OCI-LY7 (cell line): ENCODE results near the gene AMFR. TPM values are rescaled to one million over a fixed set of nuclear protein-coding genes. Genes with fewer than 3 reads are reported as not detected.
A peak's percentile ranks its signal among the peaks of the same experiment; 100 is the strongest.

ENCODE experiments used
- BruUV-seq: library from RNA; stranded (reverse); fragments of 400-500 nt; replicated peaks from 2 replicates; lab custom pipeline; 2021; lab: Mats Ljungman, UMichigan
- CTCF ChIA-PET: fragments of 300-600 bp; sonication (Branson Sonifier 250); formaldehyde crosslinking; loops from one replicate; lab custom pipeline; 2022; ENCODE audit warnings: antibody characterized with exemption; ENCODE audit not compliant: unreplicated experiment; lab: Charles Lee
- POLR2A ChIA-PET: fragments of 300-600 bp; sonication (Branson Sonifier 250); formaldehyde crosslinking; loops from one replicate; lab custom pipeline; 2022; ENCODE audit warnings: antibody characterized with exemption; lab: Charles Lee
- DNase-seq: peaks from one replicate; pipeline ENCODE4 v3.0.0-alpha.2; 2015; ENCODE audit warnings: low spot score
- H2AFZ ChIP-seq: fragments of 200-600 bp; sonication (generic), shearing (Covaris generic); 2 replicates; pipeline ENCODE4 v1.6.1; 2014; ENCODE audit warnings: mild to moderate bottlenecking, antibody characterized with exemption, low read length, moderate library complexity
- H3K27ac ChIP-seq: fragments of 200-600 bp; sonication (generic); 2 replicates; pipeline ENCODE4 v1.5.1; 2014; ENCODE audit warnings: mixed run types, low read depth, mild to moderate bottlenecking, moderate library complexity, low read length, inconsistent platforms; ENCODE audit not compliant: poor library complexity, severe bottlenecking
- H3K36me3 ChIP-seq: fragments of 200-600 bp; sonication (generic); 2 replicates; pipeline ENCODE4 v1.6.1; 2014; ENCODE audit warnings: mild to moderate bottlenecking, antibody characterized with exemption, low read length, moderate library complexity, mixed read lengths; ENCODE audit not compliant: insufficient read depth
- H3K4me1 ChIP-seq: fragments of 200-600 bp; sonication (generic); 2 replicates; pipeline ENCODE4 v1.5.1; 2014; ENCODE audit warnings: mild to moderate bottlenecking, low read length; ENCODE audit not compliant: insufficient read depth, poor library complexity, severe bottlenecking
- H3K4me2 ChIP-seq: fragments of 200-600 bp; sonication (generic); 2 replicates; pipeline ENCODE4 v1.6.1; 2014; ENCODE audit warnings: mild to moderate bottlenecking, low read length
- H3K4me3 ChIP-seq: fragments of 200-600 bp; sonication (generic); 2 replicates; pipeline ENCODE4 v1.5.1; 2014; ENCODE audit warnings: mild to moderate bottlenecking, low read depth, low read length; ENCODE audit not compliant: poor library complexity, severe bottlenecking
- H3K79me2 ChIP-seq: fragments of 200-600 bp; sonication (generic); 2 replicates; pipeline ENCODE4 v1.6.1; 2016; ENCODE audit warnings: low read depth, mild to moderate bottlenecking, low read length, moderate library complexity, mixed read lengths; ENCODE audit not compliant: insufficient read depth
- H3K9me2 ChIP-seq: fragments of 200-600 bp; sonication (generic); 2 replicates; pipeline ENCODE4 v1.6.1; 2016; ENCODE audit warnings: mild to moderate bottlenecking, low read length, mixed read lengths; ENCODE audit not compliant: insufficient read depth
- H3K9me3 ChIP-seq: fragments of 200-600 bp; sonication (generic); 2 replicates; pipeline ENCODE4 v1.6.1; 2014; ENCODE audit warnings: mild to moderate bottlenecking, mixed run types, low read length, mixed read lengths
- H4K20me1 ChIP-seq: fragments of 200-600 bp; sonication (generic); 2 replicates; pipeline ENCODE4 v1.6.1; 2014; ENCODE audit warnings: mild to moderate bottlenecking, antibody characterized with exemption, low read length, moderate library complexity, mixed read lengths; ENCODE audit not compliant: insufficient read depth
- EZH2phosphoT487 ChIP-seq: fragments of 200-600 bp; sonication (generic); IDR thresholded peaks from 2 replicates; pipeline ENCODE4 v1.6.1; 2018; ENCODE audit warnings: low read depth, borderline replicate concordance, mild to moderate bottlenecking, mixed run types, antibody characterized with exemption, low read length, moderate library complexity, mixed read lengths
- intact Hi-C: fragments of 100-400 bp; cut with micrococcal nuclease; formaldehyde crosslinking; loops from one replicate; pipeline ENCODE4 v1.10.0; 2022; ENCODE audit not compliant: unreplicated experiment
- total RNA-seq, 2 experiments: library from RNA; depleted of rRNA in 1 of 2; stranded (reverse); fragments of >200 nt in 1 of 2; shearing (Covaris generic) in 1 of 2; gene quantifications; 2 replicates each; pipeline ENCODE4 v1.2.3, GENCODE V29; 2014 to 2022
- TF ChIP-seq, protein P1 (sequence below): fragments of 200-600 bp; sonication (generic); conservative IDR thresholded peaks from 2 replicates; pipeline ENCODE4 v1.5.1; 2014; ENCODE audit warnings: mild to moderate bottlenecking, antibody characterized with exemption, low read length, moderate library complexity, mixed read lengths

The AMFR gene
- total RNA-seq, 2 experiments from 2014 or later: 87.7 to 101 TPM

DNA sequence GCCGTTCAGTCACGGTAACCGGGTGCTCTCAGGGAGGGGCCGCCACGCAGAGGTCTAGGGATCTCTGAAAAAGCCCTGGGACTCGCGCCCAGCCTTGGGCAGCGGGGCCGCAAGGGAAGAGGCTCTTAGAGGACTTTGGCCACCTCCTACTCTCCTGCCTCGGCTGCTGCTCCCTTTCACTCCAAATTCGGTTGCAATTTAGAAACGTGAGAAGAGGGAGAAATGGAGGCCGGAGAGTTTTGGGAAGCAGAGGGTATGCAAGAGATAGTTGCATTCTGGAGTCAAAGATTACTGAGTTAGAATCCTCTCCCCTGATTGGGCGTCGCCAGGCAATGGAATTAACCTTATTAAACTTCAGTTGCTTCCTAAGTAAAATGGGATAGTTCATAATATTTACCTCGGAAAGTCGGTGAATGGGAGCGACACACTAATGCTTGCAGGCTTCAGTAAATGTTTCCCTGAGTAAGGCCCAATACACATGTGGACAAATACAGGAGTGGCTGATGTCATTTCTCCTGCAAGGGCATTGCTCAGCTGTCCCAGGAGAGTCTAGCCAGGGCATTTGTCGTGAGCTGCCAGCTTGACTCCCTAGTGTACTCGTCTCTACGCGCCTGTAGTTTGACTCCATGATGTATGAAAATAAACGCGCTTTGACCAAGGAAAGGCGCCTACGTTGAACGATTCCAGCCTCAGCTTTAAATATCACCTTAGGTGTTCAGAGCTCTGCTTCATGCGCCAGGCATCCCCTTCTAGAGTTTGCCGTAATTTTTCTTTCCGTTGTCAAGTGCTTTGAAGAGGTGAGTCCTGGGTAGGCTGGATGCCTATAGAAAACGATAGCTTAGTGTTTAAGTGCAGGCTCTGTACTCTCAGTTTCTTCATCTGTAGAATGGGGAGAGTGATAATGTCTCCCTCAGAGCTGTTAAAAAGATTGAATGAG lies 26.7 kb upstream of the AMFR start:
- H3K9me3 ChIP-seq: no peaks in the 10 kb centered on the region
- POLR2A ChIA-PET: interaction anchor here (0.6 to 1.4 kb wide), 13 partner anchors 9 to 268 kb away, joined by 3 to 9 read pairs (median 3); no protein-coding TSS in a partner anchor
- TF ChIP-seq EZH2phosphoT487: no peak
- TF ChIP-seq, protein P1, sequence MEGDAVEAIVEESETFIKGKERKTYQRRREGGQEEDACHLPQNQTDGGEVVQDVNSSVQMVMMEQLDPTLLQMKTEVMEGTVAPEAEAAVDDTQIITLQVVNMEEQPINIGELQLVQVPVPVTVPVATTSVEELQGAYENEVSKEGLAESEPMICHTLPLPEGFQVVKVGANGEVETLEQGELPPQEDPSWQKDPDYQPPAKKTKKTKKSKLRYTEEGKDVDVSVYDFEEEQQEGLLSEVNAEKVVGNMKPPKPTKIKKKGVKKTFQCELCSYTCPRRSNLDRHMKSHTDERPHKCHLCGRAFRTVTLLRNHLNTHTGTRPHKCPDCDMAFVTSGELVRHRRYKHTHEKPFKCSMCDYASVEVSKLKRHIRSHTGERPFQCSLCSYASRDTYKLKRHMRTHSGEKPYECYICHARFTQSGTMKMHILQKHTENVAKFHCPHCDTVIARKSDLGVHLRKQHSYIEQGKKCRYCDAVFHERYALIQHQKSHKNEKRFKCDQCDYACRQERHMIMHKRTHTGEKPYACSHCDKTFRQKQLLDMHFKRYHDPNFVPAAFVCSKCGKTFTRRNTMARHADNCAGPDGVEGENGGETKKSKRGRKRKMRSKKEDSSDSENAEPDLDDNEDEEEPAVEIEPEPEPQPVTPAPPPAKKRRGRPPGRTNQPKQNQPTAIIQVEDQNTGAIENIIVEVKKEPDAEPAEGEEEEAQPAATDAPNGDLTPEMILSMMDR: no peak
- H3K4me2 ChIP-seq: peak overlapping the region; percentile 94
- peaks cover 52% of the 10 kb centered on the region for H4K20me1 ChIP-seq
- H3K9me2 ChIP-seq: no peaks in the 10 kb centered on the region
- H3K79me2 ChIP-seq: peaks cover 64% of the 10 kb centered on the region
- H3K36me3 ChIP-seq: peaks cover 64% of the 10 kb centered on the region
- CTCF ChIA-PET: no interaction called here
- DNase-seq: peak; percentile 28
- BruUV-seq: TSS peak; percentile 48
- peak overlapping the region; percentile 89 for H3K4me3 ChIP-seq
- H2AFZ ChIP-seq: peak overlapping the region; percentile 51
- peaks cover 28% of the 10 kb centered on the region for H3K4me1 ChIP-seq
- intact Hi-C loops: loop anchor here (2.0 kb wide), 1 partner anchor 27 kb away; the partner anchor contains the start of gene AMFR
- H3K27ac ChIP-seq: peak overlapping the region; percentile 34

- no TSS peak for BruUV-seq
- H3K9me3 ChIP-seq: no peaks in the 10 kb centered on the region
- CTCF ChIA-PET: interaction anchor here (0.6 kb wide), 1 partner anchor 321 kb away, joined by 3 read pairs; no protein-coding TSS in a partner anchor
Observed at GRCh38 chr16:56450986-56451752, 25.8 kb upstream of the AMFR start, which contains the start of the genes NUDT21 and OGFOD1. Gene NUDT21, minus strand, starts transcription at chr16:56451332. Its CDS starts 130 bp downstream, at chr16:56451202. Gene OGFOD1, plus strand, starts transcription at chr16:56451554. Its CDS starts 59 bp downstream, at chr16:56451613.

More at GRCh38 chr16:56450986-56451752, 25.8 kb upstream of the AMFR start, which contains the start of the genes NUDT21 and OGFOD1:
- peak within 1 kb of the TSS; percentile 78 for H3K27ac ChIP-seq
- peak; percentile 97 for DNase-seq
- TF ChIP-seq, protein P1: no peak
- no peak for TF ChIP-seq EZH2phosphoT487
- no peaks in the 10 kb centered on the region for H3K9me2 ChIP-seq
- POLR2A ChIA-PET: interaction anchor here (0.5 to 1.4 kb wide), 13 partner anchors 9 to 268 kb away, joined by 3 to 9 read pairs (median 3); no protein-coding TSS in a partner anchor
- H4K20me1 ChIP-seq: peaks cover 54% of the 10 kb centered on the region
- H3K4me1 ChIP-seq: peaks cover 28% of the 10 kb centered on the region
- peaks cover 72% of the 10 kb centered on the region for H3K79me2 ChIP-seq
- intact Hi-C loops: loop anchor here (2.0 kb wide), 1 partner anchor 26 kb away; the partner anchor contains the start of gene AMFR
- peaks cover 64% of the 10 kb centered on the region for H3K36me3 ChIP-seq
- H3K4me2 ChIP-seq: peak within 1 kb of the TSS; percentile 95
- peak within 1 kb of the TSS; percentile 51 for H2AFZ ChIP-seq
- peak within 1 kb of the TSS; percentile 89 for H3K4me3 ChIP-seq
